NCI-H1930 (cell line): Measurements from ENCODE around the gene CD79B.
"Not testable (repeated sequence)": the region's sequence is repeated elsewhere in the genome, so short reads cannot be mapped to it uniquely, and the experiment has no call there.

ENCODE experiments used
- DNase-seq, 2 experiments: peaks; one replicate each; lab custom pipeline; 2025; lab: John Stamatoyannopoulos, UW

The CD79B gene

GRCh38 chr17:63910096-63910495 is 22.0 kb downstream of the CD79B start:
- no peak for DNase-seq

GRCh38 chr17:63909586-63909985 is 22.5 kb downstream of the CD79B start:
- DNase-seq: not testable (repeated sequence)

GRCh38 chr17:63907161-63907778 is 24.9 kb downstream of the CD79B start:
- DNase-seq: peak in 1 of 2 experiments; percentile 8

- not testable (repeated sequence) for DNase-seq
Observed at GRCh38 chr17:63904796-63905195, 27.3 kb downstream of the CD79B start.

GRCh38 chr17:63903787-63904201 is 28.3 kb downstream of the CD79B start:
- DNase-seq: not testable (repeated sequence)

- not testable (repeated sequence) for DNase-seq
Observed at GRCh38 chr17:63901971-63902370, 30.2 kb downstream of the CD79B start.

GRCh38 chr17:63898899-63899798 is 33.0 kb downstream of the CD79B start:
- DNase-seq: not testable (repeated sequence)

- not testable (repeated sequence) for DNase-seq
Observed at GRCh38 chr17:63896524-63897354, 35.4 kb downstream of the CD79B start, which contains the start of gene CSH1. CSH1 (minus strand) TSS chr17:63896574; CDS start chr17:63896511, 63 bp downstream.

GRCh38 chr17:63894821-63895220 is 37.3 kb downstream of the CD79B start:
- not testable (repeated sequence) for DNase-seq

GRCh38 chr17:63894021-63894420 is 38.1 kb downstream of the CD79B start:
- not testable (repeated sequence) for DNase-seq

- not testable (repeated sequence) for DNase-seq
Observed at GRCh38 chr17:63892316-63893037, 39.7 kb downstream of the CD79B start.

GRCh38 chr17:63889026-63889848 is 42.9 kb downstream of the CD79B start:
- peak in 1 of 2 experiments; percentile 29 for DNase-seq

GRCh38 chr17:63885119-63885518 is 47.0 kb downstream of the CD79B start:
- not testable (repeated sequence) for DNase-seq

GRCh38 chr17:63882626-63883126 is 49.5 kb downstream of the CD79B start:
- not testable (repeated sequence) for DNase-seq

- DNase-seq: peak in 1 of 2 experiments; percentile 34
Observed at GRCh38 chr17:63881935-63882601, 50.1 kb downstream of the CD79B start, which contains the start of gene GH2. GH2 (minus strand) TSS chr17:63881944; CDS start chr17:63881801, 143 bp downstream.

GRCh38 chr17:63881337-63881736 is 50.8 kb downstream of the CD79B start:
- not testable (repeated sequence) for DNase-seq

- DNase-seq: no peak
Observed at GRCh38 chr17:63880706-63881105, 51.4 kb downstream of the CD79B start.
